Measurements from ENCODE around the gene LSMEM2.
"Not testable (repeated sequence)": the region's sequence is repeated elsewhere in the genome, so short reads cannot be mapped to it uniquely, and the experiment has no call there.

The LSMEM2 gene

DNA sequence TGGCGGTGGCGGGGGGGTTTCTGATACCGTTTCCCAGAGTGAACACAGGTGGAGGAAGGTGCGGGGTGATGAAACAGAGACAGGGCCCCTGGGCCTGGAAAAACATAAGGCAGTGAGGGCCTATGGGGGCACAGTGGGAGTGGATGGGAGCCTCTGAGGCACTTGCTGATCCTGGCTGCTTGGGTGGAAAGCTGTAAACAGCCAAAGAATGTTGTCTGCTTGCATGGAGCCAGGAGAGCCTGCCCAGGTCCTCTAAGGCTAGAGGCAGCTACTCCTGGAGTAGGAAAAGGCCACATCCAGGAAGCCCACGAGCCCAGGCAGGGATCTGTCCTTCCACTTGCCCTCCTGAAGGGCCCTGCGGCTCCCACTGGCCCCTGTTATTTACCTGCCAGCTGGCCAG is 12.9 kb upstream of the LSMEM2 start:
- no peak for DNase-seq

DNA sequence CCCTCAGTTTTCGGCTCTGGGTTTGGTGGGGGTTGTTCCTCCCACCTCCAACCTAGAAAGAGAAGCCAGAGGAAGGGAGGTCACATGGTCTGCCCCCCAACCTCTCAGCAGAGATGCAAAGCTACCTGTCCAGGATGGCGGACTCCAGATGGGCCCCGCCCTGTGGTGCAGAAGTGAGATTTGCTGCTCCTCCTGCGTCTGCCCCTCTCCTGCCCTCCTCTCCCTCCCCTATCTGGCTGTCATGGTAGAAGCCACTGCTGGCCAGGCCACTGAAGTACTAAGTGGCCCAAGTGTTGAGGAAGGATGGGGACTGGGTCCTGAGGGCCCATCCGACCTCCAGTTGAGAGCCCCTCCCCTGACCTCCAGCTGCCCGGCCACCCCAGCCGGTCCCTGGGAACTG is 12.1 kb upstream of the LSMEM2 start:
- no peak for DNase-seq

DNA sequence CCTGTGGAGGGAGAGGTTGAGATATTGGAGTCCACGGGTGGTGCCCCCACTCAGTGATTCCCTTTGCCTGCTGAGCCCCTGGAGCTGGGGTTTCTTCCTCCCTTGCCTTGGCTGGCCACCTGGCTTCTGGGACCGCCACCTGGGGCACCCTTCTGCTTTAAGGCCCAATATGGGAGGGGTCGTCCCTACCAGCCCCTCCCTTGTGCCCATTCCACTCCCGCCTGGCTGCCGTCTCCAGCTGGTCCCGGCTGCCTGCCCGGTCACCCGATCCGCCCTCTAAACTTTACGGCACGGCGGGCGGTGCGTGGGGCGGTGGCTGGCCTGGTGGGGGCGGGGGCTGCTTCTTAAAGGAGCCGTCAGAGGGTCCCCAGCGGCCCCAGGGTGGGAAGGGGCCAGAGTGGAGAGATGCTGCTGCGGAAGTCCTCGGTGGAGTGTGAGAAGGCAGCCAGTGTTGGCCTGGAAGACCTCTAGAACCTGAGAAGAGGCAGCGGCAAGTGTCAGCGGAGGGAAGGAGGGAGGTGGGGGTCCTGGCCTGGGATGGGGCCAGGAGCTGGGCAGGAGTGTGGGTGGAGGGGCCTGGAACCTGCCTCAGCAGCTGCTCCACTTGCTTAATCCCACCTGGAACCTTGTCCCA is 11.5 kb upstream of the LSMEM2 start:
- no peak for DNase-seq

DNA sequence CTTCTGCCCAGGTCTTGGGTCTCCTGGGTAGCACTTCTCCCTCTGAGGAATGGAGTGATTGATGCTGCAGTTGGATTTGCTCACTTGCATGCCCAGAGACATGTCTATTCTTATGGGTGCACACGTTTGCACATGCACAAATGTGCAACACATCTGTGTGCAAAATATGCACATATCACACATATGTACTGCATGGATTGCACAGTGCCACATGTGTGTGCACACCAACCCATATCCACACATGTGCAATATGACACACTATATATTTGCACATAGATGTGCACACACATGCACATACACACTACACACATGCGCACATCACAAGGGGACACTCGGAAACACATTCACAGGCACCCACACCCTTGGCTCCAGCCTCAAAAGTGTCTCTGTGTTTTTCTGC is 10.6 kb upstream of the LSMEM2 start:
- DNase-seq = no peak

DNA sequence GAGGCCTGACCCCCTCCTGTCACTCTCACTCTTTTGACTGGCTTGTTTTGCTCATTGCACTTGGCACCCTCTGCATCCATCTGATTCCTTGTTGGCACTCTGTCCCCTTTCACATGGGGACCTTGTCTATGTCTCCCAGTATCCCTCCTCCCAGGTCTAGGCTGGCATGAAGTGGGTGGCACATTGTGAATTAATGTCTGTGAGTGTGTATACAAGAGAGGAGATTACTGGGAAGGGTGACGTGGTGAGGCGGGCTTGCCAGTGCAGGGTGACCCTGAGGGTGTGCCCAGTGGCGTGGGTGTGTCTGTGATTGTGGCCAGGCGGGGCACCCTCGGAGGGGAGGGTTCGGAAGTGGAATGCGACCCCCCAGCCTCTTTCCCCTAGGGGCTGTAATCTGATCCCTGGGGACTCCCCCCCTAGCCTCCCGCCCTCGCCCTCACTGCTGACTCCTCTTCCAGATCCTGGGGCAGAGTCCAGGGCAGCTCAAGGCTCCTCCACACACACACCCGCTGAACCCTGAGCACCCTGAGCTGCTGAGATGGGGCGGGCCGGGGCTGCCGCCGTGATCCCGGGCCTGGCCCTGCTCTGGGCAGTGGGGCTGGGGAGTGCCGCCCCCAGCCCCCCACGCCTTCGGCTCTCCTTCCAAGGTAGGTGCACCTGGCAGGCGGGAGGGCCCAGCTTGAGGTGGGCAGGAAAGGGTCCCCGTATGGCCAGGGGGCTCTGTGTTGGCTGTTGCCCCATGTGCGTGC is 10.0 kb upstream of the LSMEM2 start, which contains the start of gene SEMA3B:
SEMA3B (plus strand) TSS at position 445 of the 749 bp plus-strand sequence; CDS start at position 539, 94 bp downstream.
- no peak for DNase-seq

DNA sequence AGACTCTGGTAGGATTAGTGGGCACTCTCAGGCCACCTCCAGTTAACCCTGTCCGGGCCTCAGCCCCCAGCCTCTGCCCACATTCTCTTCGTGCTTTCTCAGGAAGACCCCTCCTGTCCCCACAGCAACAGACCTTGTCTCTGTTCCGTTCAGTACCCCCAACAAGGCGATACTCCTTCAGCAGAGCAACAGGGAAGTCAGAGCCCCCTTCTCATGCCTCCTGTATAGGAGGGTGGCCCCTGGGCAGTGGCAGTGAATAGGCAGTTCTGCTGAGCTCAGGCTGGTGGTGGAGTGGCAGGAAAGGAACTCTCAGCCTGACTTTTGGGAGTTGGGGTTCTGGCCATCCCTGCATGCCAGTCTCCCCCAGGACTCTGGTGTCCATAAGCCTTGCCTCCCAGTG is 9.4 kb upstream of the LSMEM2 start:
- no peak for DNase-seq

DNA sequence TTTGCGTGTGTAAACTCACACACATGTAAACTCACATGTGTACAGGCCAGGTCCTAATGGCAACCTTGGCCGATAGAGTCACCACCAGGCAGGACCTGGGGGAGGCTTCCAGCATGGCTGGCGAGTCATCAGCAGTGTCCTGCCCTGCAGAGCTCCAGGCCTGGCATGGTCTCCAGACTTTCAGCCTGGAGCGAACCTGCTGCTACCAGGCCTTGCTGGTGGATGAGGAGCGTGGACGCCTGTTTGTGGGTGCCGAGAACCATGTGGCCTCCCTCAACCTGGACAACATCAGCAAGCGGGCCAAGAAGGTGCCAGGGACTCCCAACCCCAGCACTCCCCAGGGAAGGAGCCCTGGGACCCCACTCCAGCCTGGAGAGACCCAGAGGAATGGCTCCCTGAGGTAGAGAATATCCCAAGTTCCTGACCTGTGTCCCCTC is 8.9 kb upstream of the LSMEM2 start:
- no peak for DNase-seq

DNA sequence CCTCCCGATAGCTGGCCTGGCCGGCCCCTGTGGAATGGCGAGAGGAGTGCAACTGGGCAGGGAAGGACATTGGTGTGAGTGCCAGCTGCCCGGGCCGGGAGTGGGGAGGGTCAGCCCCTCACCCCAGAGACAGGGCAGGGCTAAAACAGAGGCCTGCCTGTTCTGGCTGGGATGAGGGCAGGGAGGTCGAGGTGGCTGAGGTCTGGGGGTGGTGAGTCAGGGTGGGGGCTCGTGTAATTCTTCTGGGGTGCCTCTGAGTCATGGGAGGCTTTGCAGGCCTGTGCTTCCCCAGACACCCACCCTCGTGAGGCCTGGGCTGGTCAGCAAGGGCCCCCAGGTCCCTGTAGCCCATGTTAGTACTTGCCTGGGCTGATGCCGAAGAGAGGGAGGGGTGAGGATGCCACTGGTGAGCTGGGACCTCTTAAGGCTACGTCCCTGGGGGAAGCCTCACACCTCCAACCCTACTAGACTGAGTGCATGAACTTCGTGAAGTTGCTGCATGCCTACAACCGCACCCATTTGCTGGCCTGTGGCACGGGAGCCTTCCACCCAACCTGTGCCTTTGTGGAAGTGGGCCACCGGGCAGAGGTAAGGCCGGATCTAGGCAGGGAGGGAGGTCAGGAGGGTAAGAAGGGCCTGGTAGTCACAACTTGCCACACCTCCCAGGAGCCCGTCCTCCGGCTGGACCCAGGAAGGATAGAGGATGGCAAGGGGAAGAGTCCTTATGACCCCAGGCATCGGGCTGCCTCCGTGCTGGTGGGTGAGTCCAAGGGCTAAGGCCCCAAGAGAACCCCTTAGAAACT is 8.3 kb upstream of the LSMEM2 start:
- no peak for DNase-seq

DNA sequence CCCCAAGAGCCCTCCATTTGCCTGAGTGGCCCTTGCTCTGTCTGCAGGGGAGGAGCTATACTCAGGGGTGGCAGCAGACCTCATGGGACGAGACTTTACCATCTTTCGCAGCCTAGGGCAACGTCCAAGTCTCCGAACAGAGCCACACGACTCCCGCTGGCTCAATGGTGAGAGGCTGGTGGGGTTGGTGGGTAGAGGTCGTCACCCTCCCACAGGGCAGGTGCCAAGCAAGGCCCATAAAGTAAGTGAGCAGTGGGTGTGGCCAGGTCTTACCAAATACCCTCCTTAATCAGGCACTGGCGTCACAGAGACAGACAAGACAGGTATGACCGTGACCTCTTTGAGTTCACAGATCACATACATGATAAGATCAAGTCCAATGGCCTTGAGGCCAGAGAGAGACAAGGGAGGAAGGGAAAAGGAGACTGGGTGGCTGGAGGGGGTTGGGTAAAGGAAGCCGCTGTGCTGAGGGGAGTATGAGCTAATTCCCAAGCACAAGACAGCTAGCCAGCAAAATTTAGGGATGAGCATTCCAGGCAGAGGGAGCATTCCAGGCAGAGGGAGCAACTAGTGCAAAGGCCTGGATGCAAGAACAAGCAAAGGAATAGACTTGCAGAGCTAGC is 7.5 kb upstream of the LSMEM2 start:
- no peak for DNase-seq

DNA sequence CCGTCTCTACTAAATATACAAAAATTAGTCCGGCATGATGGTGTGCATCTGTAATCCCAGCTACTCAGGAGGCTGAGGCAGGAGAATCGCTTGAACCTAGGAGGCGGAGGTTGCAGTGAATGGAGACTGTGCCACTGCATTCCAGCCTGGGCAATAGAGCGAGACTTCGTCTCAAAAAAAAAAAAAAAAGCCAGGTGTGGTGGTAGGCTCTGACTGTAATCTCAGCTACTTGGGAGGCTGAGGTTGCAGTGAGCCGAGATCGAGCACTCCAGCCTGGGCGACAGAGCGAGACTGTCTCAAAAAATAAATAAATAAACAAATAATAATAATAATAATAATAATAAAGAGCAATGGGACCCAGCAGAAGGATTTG is 6.4 kb upstream of the LSMEM2 start:
- DNase-seq = not testable (repeated sequence)

DNA sequence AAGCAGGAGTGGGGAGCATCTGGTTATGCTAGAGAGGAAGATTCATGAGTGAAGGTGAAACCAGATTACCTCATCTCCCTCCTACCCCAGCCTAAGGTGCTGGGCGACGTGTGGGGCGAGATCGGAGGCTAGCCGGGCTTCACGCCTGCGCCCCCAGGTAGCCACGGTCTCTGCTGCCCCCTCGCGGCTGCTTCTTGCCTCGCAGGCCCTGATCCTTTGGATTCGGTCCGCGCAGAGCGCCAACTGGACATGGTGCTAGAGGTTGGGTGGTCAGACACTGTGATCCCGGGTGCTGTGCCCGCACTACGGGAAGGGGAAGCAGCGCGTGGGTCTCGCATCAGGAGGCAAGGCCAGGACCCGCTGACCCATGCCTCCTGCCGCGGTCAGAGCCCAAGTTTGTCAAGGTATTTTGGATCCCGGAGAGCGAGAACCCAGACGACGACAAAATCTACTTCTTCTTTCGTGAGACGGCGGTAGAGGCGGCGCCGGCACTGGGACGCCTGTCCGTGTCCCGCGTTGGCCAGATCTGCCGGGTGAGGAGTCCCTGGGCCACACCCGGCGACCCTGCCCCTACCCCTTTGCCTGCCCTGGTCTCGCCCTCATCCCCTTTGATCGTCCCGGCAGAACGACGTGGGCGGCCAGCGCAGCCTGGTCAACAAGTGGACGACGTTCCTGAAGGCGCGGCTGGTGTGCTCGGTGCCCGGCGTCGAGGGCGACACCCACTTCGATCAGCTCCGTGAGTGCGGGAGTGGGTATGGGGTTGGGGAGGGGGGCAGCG is 5.8 kb upstream of the LSMEM2 start:
- DNase-seq = peak; percentile 49

DNA sequence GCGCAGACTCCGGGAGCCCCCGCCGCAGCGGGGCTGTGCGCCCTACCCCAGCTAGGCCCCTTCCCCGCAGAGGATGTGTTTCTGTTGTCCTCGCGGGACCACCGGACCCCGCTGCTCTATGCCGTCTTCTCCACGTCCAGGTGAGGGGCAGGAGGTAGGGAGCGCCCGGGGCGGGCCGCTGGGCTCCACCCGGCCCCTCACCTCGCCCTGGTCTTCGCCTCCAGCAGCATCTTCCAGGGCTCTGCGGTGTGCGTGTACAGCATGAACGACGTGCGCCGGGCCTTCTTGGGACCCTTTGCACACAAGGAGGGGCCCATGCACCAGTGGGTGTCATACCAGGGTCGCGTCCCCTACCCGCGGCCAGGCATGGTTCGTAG is 5.2 kb upstream of the LSMEM2 start:
- no peak for DNase-seq

DNA sequence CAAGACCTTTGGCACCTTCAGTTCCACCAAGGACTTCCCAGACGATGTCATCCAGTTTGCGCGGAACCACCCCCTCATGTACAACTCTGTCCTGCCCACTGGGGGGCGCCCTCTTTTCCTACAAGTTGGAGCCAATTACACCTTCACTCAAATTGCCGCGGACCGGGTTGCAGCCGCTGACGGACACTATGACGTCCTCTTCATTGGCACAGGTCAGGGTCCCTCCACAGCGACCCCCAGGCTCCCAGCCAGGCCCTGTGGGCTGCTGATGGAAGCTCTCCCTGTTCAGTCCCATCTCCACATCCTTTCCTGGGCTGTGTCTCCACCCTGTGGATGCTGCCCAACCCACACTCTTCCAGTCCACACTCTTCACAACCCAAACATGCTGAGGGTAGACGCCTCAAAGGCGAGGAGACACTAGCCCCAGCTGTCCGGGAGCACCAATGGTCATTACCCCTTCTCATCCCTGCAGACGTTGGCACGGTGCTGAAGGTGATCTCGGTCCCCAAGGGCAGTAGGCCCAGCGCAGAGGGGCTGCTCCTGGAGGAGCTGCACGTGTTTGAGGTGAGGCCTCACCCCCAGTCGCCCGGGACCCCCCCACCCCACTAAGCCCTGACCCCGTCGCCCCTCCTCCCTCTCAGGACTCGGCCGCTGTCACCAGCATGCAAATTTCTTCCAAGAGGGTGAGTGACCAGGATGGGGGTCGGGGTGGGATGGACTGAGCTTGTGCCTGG is 4.3 kb upstream of the LSMEM2 start:
- DNase-seq = peak; percentile 3

DNA sequence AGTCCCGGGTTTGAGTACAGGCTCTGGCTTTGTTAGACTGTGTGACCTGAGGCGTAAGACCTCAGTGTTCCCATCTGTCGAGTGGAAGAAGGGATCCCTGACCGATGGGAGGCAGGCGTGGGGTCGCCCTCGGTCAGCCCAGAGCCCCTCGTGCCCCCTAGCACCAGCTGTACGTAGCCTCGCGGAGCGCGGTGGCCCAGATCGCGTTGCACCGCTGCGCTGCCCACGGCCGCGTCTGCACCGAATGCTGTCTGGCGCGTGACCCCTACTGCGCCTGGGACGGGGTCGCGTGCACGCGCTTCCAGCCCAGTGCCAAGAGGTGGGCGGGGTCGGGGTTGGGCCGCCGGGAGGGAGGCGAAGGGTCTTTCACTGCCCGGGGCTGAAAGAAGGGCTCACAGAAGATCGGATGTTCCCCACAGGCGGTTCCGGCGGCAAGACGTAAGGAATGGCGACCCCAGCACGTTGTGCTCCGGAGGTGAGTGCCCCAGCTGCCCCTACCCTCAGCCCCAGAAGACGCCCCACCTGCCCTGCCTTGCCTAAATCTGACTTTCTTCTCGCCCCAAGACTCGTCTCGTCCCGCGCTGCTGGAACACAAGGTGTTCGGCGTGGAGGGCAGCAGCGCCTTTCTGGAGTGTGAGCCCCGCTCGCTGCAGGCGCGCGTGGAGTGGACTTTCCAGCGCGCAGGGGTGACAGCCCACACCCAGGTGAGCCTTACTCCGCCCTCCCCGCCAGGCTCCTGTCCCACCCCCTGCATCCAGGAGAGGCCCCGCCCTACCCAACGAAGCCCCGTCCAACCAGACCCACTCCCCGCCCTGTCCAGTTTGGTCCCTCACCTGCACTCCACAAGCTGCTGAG is 3.5 kb upstream of the LSMEM2 start:
- no peak for DNase-seq

DNA sequence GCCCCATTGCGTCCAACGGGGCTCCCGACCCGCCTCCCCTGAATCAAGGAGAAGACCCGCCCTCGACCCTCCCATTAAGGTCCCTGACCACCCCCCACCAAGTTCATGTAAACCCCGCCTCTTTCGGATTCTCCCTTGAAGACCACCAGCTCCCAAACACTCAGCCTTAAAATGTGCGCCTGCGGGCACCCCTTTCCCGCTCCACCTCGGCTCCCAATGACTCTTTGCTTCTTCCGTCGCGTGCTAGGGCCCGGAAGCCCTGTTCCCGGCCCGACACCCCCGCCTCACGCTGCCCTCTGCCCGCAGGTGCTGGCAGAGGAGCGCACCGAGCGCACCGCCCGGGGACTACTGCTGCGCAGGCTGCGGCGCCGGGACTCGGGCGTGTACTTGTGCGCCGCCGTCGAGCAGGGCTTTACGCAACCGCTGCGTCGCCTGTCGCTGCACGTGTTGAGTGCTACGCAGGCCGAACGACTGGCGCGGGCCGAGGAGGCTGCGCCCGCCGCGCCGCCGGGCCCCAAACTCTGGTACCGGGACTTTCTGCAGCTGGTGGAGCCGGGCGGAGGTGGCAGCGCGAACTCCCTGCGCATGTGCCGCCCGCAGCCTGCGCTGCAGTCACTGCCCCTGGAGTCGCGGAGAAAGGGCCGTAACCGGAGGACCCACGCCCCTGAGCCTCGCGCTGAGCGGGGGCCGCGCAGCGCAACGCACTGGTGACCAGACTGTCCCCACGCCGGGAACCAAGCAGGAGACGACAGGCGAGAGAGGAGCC is 2.7 kb upstream of the LSMEM2 start:
- no peak for DNase-seq

DNA sequence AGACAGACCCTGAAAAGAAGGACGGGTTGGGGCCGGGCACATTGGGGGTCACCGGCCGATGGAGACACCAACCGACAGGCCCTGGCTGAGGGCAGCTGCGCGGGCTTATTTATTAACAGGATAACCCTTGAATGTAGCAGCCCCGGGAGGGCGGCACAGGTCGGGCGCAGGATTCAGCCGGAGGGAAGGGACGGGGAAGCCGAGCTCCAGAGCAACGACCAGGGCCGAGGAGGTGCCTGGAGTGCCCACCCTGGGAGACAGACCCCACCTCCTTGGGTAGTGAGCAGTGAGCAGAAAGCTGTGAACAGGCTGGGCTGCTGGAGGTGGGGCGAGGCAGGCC is 2.2 kb upstream of the LSMEM2 start:
- no peak for DNase-seq

DNA sequence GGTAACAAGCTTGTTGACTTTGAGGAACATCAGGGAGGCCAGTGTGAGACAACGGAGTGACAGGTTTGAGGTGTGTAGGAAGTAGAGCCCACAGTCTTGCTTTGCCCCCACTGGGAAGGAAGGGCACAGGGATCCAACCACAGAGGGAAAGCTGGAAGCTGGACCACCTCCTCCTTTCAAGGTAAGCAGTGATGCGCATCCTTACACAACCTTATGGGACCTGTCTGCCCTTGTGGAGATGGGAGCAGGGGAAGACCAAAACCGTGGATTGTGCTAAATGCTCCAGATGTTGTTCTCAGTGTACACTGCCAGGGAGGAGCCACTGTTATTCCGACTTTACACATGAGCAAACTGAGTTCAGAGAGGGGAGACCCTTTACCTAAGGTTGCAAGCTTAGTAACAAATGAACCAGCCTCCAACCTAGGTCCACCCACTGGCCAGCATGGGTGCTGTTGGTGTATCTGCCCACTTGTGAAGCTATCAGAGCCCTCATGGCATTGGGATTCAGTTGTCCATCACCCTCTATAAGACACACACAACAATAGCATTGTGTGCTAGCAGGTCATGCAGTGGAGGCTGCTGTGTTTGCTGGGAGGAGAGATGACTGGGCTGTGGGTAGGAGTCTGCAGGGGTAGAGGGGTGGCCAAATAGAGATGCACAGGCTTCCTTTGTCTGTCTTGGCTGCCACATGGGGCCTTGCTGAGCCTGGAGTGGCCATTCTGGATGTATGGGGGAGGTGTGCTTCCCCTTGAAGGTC is 586 bp upstream of the LSMEM2 start:
- DNase-seq = no peak

DNA sequence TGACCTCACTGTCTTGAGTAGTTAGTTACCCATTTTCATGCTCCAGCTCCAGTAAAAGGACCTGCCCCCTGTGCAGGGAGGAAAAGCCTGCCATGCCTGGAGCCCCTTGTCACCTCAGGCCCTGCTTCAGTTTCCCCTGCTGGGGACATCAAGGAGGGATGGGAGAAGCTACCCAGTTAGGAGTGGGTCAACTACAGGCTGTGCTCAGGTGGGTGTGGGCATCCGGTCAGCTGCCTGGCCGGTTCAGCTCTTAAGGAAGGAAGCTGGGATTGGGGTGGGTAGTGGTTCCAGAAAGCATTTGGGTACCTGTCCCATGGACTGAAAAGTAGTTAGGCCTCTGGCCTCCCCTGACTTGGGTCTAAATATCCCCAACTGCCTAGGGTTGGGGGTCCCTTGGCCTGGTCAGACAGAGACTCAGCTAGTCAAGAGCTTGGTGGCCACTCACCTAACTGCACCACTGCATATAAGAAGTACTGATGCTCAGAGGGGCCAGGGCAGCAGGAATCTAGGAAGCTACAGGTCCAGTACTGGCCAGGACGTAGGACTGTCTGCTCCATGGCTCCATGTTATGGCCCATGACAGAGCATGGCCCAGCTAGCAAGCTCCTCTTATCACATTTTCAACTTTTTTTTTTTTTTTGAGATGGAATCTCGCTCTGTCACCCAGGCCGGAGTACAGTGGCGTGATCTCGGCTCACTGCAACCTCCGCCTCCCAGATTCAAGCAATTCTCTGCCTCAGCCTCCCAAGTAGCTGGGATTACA is 549 bp downstream of the LSMEM2 start:
- no peak for DNase-seq

DNA sequence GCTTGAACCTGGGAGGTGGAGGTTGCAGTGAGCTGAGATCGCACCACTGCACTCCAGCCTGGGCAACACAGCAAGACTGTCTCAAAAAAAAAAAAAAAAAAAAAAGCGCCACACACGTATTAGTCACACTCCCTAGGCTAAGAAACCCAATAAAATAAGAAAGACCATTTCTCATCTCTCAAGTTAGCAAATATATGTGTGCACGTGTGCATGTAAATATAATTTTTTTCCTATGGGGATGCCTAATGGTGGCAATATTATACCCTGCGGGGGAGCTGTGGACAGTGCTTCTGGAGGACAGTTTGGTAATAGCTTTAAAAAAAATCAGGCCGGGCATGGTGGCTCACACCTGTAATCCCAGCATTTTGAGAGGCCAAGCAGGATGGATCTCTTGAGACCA is 5.2 kb downstream of the LSMEM2 start:
- not testable (repeated sequence) for DNase-seq
